Measurements from ENCODE around the gene ITGAL. TPM values are rescaled to one million over a fixed set of nuclear protein-coding genes. Genes with fewer than 3 reads are reported as not detected.

Gene ITGAL
- total and polyA plus RNA-seq, 2 of the 8 experiments (the other 6 are each of a cell fraction or from before 2014, with no cell fraction given) = not detected

DNA sequence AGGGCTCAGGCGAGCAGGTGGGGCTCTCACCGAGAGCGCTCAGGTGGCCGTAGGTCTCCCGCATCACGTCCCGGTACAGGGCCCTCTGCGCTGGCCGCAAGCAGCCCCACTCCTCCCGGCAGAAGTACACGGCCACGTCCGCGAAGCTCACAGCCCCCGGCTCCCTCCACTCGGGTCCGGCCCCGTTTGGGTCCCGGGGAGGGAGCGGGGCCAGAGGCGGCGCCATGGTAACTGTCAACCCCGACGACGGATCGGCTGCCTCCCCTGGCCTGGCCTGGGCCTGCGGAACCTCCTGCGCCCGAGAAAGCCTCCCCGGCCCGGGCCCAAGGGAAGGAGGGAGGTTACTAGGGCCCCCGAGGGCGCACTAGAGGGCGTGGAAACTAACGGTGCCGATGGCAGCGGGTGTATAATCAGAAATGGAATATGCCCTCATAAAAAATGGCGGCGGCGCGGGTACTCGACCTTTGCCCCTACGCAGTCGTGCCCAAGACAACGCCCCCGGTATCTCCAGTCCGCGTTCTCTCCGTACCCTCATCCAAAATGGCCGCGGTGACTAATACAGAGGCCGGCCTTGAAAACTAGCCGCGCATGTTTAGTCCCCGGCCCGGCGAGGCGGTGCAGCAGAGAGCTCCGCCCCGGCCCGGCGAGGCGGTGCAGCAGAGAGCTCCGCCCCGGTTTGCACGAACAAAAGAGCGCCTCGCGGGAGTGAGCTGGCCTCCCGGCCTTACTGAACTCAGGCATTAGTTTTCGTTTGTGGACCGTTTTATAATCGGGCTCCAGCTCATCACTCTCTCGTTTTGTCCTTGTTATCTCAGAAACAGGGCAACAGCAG lies 85.6 kb downstream of the ITGAL start, which contains the start of gene ZNF764 (continued):
- TF ChIP-seq, protein P1, sequence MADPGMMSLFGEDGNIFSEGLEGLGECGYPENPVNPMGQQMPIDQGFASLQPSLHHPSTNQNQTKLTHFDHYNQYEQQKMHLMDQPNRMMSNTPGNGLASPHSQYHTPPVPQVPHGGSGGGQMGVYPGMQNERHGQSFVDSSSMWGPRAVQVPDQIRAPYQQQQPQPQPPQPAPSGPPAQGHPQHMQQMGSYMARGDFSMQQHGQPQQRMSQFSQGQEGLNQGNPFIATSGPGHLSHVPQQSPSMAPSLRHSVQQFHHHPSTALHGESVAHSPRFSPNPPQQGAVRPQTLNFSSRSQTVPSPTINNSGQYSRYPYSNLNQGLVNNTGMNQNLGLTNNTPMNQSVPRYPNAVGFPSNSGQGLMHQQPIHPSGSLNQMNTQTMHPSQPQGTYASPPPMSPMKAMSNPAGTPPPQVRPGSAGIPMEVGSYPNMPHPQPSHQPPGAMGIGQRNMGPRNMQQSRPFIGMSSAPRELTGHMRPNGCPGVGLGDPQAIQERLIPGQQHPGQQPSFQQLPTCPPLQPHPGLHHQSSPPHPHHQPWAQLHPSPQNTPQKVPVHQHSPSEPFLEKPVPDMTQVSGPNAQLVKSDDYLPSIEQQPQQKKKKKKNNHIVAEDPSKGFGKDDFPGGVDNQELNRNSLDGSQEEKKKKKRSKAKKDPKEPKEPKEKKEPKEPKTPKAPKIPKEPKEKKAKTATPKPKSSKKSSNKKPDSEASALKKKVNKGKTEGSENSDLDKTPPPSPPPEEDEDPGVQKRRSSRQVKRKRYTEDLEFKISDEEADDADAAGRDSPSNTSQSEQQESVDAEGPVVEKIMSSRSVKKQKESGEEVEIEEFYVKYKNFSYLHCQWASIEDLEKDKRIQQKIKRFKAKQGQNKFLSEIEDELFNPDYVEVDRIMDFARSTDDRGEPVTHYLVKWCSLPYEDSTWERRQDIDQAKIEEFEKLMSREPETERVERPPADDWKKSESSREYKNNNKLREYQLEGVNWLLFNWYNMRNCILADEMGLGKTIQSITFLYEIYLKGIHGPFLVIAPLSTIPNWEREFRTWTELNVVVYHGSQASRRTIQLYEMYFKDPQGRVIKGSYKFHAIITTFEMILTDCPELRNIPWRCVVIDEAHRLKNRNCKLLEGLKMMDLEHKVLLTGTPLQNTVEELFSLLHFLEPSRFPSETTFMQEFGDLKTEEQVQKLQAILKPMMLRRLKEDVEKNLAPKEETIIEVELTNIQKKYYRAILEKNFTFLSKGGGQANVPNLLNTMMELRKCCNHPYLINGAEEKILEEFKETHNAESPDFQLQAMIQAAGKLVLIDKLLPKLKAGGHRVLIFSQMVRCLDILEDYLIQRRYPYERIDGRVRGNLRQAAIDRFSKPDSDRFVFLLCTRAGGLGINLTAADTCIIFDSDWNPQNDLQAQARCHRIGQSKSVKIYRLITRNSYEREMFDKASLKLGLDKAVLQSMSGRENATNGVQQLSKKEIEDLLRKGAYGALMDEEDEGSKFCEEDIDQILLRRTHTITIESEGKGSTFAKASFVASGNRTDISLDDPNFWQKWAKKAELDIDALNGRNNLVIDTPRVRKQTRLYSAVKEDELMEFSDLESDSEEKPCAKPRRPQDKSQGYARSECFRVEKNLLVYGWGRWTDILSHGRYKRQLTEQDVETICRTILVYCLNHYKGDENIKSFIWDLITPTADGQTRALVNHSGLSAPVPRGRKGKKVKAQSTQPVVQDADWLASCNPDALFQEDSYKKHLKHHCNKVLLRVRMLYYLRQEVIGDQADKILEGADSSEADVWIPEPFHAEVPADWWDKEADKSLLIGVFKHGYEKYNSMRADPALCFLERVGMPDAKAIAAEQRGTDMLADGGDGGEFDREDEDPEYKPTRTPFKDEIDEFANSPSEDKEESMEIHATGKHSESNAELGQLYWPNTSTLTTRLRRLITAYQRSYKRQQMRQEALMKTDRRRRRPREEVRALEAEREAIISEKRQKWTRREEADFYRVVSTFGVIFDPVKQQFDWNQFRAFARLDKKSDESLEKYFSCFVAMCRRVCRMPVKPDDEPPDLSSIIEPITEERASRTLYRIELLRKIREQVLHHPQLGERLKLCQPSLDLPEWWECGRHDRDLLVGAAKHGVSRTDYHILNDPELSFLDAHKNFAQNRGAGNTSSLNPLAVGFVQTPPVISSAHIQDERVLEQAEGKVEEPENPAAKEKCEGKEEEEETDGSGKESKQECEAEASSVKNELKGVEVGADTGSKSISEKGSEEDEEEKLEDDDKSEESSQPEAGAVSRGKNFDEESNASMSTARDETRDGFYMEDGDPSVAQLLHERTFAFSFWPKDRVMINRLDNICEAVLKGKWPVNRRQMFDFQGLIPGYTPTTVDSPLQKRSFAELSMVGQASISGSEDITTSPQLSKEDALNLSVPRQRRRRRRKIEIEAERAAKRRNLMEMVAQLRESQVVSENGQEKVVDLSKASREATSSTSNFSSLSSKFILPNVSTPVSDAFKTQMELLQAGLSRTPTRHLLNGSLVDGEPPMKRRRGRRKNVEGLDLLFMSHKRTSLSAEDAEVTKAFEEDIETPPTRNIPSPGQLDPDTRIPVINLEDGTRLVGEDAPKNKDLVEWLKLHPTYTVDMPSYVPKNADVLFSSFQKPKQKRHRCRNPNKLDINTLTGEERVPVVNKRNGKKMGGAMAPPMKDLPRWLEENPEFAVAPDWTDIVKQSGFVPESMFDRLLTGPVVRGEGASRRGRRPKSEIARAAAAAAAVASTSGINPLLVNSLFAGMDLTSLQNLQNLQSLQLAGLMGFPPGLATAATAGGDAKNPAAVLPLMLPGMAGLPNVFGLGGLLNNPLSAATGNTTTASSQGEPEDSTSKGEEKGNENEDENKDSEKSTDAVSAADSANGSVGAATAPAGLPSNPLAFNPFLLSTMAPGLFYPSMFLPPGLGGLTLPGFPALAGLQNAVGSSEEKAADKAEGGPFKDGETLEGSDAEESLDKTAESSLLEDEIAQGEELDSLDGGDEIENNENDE (IDR thresholded peaks at IDR 0.05; ENCODE audit: insufficient replicate concordance, low read length) = no peak
- TF ChIP-seq BCL11A (IDR thresholded peaks at IDR 0.05; ENCODE audit: low read depth in 2 of 2, low read length in 2 of 2) (no peak), SIRT6 (IDR thresholded peaks at IDR 0.05; ENCODE audit: low read length) (no peak), TBP (IDR thresholded peaks at IDR 0.05; ENCODE audit: low read depth, low read length) (peak; percentile 44; the same call in 1 of the 2 replicates), TAF1 (IDR thresholded peaks at IDR 0.05; ENCODE audit: low read depth, low read length) (peak; percentile 77), POU5F1 (IDR thresholded peaks at IDR 0.05; ENCODE audit: low read depth, low read length) (no peak)
- TF ChIP-seq, protein P2, sequence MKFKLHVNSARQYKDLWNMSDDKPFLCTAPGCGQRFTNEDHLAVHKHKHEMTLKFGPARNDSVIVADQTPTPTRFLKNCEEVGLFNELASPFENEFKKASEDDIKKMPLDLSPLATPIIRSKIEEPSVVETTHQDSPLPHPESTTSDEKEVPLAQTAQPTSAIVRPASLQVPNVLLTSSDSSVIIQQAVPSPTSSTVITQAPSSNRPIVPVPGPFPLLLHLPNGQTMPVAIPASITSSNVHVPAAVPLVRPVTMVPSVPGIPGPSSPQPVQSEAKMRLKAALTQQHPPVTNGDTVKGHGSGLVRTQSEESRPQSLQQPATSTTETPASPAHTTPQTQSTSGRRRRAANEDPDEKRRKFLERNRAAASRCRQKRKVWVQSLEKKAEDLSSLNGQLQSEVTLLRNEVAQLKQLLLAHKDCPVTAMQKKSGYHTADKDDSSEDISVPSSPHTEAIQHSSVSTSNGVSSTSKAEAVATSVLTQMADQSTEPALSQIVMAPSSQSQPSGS (IDR thresholded peaks at IDR 0.05; ENCODE audit: low read length) = no peak
